ENCODE measurements around the gene ARL4A. TPM values are rescaled to one million over a fixed set of nuclear protein-coding genes. Genes with fewer than 3 reads are reported as not detected.

The ARL4A gene, protein sequence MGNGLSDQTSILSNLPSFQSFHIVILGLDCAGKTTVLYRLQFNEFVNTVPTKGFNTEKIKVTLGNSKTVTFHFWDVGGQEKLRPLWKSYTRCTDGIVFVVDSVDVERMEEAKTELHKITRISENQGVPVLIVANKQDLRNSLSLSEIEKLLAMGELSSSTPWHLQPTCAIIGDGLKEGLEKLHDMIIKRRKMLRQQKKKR
- total RNA-seq (2014; rRNA removed; shearing (Covaris generic)): 28.8 and 32.2 TPM in 2 replicates

DNA sequence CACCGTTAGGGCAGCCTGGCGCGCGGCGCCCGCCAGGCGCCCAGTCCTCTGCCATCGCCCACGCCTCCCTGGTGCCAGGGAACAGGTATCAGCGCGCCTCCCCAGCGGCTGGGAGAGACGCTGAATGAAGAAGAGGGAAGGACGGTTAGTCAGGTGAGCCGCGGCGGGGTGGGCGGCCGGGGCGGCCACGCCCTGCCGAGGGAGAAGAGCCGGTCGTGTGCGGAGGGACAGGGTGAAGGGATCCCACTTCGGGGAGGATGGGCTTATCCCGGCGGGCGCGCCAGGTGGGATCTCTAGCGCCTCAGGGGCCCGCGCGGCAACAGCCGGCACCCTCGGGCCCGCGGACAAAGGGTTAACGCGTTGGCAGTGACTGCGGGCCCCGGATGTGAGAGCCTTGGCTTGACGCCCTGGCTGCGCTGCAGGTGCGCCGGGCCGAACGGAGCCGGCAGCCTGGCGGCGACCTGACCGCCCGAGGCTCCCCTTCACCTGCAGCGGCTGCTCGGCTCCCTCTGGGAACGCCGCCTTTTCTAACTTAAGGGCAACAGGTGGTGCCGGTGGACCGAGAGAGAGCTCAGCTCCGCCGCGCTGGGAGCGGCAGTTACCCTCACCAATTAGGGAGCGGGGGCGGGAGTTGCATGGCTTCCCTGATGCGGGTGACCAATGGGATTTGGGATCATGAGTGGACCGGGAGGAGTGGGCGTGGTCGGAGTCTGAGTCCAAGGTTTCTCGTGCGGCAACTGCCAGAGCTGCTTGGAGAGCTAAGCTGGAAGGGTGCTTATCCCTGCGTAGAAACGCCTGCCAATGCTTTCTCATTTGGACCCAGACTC lies at the start of gene ARL4A:
ARL4A (plus strand) TSS at position 743 of the 827 bp plus-strand sequence. CDS start 622 bp downstream, outside the sequence.

Small RNA genes lying within 50 kb of the gene (small RNA-seq; reads per million reads assigned to genes)
- gene RF00264: not detected

Other genes starting within 250 kb of the ARL4A start
- 0.21 and 0.23 TPM in 2 replicates for gene SCIN, start 116.9 kb upstream of the ARL4A start, total RNA-seq (2014; rRNA removed; shearing (Covaris generic))

Measured in A375 (cell line).